Amygdala (tissue), 56 donors: ENCODE data around the gene ZER1.
"Not testable (repeated sequence)": the region's sequence is repeated elsewhere in the genome, so short reads cannot be mapped to it uniquely, and the experiment has no call there.

Source experiments
- DNase-seq, 56 donors: peaks; one replicate each; lab custom pipeline; 2025; lab: John Stamatoyannopoulos, UW

The ZER1 gene

DNA sequence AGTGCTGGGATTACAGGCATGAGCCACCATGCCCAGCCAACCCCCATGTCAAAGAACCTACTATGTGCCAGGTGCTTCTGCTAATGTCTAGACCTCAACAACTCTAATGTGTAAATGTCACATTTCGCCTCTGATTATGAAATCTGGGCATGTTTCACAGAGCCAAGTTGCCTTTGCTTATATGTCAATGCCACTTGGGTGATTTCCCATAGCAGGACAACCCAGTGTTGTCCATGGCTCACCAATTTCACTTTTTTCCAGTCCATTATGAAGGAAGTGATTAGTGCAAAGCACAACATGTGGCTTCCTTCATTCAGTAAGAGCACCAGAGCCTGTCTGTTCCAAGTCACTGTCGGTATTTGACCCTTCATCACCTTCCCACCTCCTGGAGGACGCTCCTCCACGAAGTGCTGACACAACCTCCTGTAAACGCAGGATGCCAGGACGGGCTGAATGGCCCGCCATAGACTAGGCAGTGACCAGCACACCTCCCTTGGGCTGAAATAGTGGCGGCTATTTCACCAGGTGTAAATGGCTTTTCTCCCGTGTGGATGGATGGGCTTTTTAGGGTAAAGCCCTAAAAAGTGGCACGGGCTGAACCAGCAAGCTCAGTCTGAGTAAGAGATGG is 70.4 kb downstream of the ZER1 start:
- DNase-seq = no peak

GRCh38 chr9:128699096-128699795 is 72.5 kb downstream of the ZER1 start:
- DNase-seq = not testable (repeated sequence)

DNA sequence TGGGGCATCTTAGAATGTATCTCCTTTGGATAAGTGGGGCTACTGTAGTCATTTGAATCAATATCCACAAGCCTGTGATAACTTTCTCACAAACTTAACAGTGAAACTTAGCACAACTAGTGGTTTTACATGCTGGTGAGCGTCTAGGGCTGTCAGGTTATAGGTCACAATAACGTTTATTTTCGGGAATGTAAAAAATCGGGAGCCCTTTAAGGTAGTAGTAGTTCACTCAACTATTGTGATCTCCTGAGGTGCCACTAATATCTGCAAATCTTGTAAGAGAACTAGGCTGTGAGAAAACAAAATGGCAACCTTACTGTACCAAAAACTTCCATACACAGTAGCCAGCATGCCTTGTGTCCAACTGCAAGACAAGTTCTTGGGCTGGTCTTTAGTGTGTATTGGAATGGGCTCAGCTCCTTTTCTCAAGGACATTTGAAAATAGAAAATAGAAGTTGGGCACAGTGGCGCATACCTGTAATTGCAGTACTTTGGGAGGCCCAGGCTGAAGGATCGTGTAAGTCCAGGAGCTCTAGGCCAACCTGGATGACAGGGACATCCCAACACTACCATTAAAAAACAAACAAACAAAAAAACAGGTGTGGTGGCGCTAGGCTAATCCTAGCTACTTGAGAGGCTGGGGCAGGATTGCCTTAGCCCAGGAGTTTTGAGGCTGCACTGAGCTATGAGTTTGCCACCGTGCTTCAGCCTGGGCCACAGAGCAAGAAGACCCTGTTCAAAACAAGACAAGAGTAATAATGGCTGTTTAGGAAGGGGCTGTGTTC is 74.6 kb downstream of the ZER1 start:
- DNase-seq = no peak

DNA sequence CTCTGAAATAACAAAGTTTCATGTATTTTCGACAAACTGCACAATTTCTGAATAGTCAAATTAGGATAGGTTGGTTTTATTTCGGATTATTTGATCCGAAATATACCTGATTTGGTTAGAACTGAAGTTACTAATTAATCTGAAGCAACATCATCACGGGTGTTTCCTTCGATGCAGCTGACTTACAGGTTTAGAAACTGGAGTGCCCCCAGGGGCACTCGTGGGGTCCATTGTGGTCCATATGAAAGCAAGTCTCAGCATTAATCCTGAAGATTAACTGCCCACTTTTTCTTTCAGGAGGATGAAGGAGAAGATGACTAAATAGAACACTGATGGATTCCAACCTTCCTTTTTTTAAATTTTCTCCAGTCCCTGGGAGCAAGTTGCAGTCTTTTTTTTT is 77.4 kb downstream of the ZER1 start:
- DNase-seq = no peak

- DNase-seq = not testable (repeated sequence)
Observed at GRCh38 chr9:128693738-128694137, 78.0 kb downstream of the ZER1 start.

DNA sequence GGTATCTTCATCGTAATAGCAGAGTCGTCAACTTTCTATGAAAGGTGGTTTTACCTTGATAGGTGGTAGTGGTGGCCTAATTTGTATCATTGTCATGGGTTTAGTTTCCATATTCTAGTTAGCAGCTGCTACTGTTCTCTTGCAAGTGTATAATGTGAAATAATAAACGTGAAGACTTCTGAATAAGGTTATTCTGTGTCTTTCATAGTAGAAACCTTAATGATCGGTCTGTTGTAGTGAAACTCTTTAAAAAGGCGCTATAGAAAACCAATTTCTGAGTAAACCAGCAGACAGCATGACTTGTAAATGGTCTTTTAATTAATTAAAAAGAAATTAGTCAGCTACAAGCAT is 81.1 kb downstream of the ZER1 start:
- no peak for DNase-seq

DNA sequence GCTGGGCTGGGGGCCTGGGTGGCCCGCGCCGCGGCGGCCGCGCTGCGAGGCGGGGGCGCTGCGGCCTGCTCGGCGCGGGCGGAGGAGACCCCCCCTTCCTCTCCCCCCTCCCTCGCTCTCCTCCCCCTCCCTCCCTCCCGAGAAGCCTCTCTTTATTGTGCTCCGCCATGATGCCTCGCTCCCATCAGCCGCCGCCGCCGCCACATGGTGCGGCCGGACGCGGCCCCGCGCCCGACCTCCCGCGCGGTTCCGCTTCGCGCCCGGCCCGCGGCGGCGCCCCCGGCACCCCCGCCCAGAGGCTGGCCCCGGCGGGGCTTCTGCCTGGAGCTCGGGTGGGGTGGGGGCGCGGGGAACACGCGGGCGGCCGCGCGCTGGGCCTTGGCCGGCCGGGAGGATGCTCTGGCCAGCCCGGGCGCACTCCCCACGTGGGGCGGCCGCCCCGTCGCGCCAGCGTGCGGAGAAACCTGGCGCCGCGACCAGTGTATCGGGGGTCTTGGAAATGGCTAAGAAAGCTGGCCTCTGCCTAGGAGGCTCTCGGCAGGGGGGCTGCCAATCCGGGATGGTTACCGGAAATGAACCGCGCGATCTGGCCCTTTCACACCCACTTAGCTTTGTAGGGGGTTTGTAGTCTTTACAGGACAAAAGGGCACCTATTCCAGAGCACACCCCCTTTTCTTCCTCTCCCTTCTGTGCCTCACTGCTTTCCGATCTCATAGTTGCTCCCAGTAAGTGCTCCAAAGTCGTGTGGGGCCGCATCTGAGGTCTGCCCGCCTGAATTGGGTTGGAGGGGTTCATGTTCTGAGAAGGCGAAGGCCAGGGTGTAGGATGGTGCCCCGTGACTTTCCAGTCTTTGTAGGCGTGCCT is 81.7 kb downstream of the ZER1 start:
- peak in 26 of 56 donors; percentile 2 to 59 (median 34) for DNase-seq

- peak in 19 of 56 donors; percentile 9 to 86 (median 62) for DNase-seq
Observed at GRCh38 chr9:128689293-128689774, 82.4 kb downstream of the ZER1 start.

GRCh38 chr9:128688501-128689292 is 83.0 kb downstream of the ZER1 start, which contains the start of gene SET:
Gene SET (plus strand): TSS chr9:128689222. CDS start chr9:128689583, 361 bp downstream.
- peak; percentile 31 to 93 (median 81) for DNase-seq

DNA sequence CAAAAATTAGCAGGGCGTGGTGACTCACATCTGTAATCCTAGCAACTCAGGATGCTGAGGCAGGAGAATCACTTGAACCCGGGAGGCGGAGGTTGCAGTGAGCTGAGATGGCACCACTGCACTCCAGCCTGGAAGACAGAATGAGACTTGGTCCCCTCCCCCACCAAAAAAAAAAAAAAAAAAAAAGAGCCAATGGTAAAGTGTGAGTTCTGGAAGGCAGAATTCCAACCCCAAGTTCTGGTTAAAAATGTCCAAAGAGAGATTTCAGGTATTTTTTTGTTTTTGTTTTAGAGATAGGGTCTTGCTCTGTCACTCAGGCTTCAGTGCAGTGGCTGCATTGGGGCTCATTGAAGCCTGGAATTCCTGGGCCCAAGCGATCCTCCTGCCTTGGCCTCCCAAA is 84.3 kb downstream of the ZER1 start:
- DNase-seq = no peak

DNA sequence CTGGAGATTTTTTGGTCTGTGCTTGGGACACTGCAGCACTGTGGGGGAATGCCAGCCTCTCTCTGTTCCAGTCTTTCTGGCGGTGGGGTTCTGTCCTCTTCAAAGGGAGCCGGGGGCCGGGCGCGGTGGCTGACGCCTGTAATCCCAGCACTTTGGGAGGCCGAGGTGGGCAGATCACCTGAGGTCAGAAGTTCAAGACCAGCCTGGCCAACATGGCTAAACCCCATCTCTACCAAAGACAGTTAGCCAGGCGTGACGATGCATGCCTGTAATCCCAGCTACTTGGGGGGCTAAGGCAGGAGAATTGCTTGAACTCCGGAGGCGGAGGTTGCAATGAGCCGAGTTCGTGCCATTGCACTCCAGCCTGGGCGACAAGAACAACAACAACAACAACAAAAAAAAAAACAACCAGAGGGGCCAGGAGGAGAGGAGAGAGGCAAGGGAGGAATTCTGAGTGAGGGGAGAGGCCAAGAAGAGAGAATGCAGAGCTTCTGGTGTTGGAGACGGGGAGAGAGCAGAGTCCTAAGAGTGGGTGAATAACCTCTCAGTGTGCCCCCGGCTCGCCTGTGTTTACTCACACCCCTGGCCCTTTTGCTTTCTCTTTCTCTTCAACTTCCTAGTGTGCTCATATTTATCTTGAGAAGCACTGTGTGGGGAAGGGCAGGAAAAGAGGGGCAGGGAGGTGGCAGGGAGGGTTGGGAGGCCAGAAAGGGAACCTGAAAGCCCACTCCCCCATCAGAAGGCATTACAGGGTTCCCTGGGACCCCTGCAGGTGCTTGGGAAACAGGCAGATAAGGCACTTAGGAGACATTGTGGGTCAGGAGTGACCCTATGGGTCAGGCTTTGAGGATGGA is 85.9 kb downstream of the ZER1 start:
- DNase-seq = no peak

DNA sequence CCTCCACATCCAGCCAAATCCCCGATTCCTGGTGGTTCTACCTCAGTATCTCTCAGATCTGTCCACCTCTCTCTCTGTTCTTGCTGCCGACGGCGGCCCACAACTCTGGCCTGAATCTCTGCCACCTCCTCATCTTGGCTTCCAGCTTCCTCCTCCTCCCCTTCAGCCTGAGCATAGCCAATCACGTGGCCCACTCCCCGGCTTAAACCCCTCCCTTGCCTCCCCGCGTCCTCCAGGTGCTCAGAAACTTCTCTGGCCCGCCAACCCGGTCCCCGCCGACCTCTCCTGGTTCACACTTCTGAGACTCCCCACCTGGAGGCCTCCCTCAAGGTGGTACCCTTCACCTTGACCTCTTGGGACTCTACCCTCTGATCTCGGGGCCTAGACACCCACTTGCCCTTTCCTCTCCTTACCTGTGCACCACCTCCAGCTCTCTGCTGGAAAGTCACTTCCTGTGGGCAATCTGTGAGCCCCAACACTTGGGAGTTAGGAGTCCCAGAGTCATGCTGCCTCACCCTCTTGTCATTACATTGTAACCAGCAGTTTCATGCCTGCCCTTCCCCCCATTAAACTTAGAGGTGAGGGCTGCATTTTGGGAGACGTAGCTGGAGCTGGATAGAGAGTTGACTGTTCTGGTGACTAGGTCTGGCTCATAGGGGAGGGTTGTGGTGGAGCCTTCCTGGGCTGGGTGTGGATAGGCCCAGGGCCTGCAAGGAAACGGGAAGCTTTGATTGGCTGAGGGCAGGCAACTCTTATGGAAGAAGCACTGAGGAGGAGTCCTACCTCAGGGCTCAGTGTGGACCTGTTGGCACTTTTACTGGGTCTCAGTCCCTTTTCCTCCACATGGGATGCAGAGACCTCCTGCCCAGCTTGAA is 87.2 kb downstream of the ZER1 start:
- DNase-seq = peak in 26 of 56 donors; percentile 3 to 50 (median 24)

DNA sequence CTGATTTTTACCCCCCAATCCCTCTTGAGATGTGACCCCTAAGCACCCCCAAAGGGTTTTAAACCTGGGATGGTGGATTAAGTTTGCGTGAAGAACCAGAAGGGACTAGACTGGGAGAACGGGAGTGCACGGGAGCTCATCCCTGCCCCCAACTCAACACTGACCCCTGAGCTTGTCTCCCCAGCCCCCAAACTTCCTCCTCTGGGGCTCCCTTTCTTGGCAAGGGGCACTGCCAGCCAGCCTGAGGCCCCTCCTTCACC is 87.7 kb downstream of the ZER1 start:
- DNase-seq = no peak

GRCh38 chr9:128683340-128684064 is 88.2 kb downstream of the ZER1 start:
- peak in 4 of 56 donors; percentile 14 to 21 (median 17) for DNase-seq
